GM19239 (cell line): ENCODE measurements around the gene COX6B2.

ENCODE experiments used
- DNase-seq: peaks from one replicate; pipeline ENCODE4 v3.0.0; 2011; ENCODE audit warnings: low spot score; ENCODE audit not compliant: insufficient read length
- FAIRE-seq: peaks from 2 replicates; lab custom pipeline; 2011; peaks lifted over from hg19 to GRCh38; lab: Jason Lieb, UNC

COX6B2 gene

GRCh38 chr19:55365964-55366363, 11.4 kb upstream of the COX6B2 start:
- DNase-seq (no peak), FAIRE-seq (no peak)

GRCh38 chr19:55365245-55365644, 10.7 kb upstream of the COX6B2 start:
- FAIRE-seq, result no peak
- DNase-seq, result no peak

- FAIRE-seq, result no peak
- DNase-seq, result no peak
Observed at GRCh38 chr19:55362990-55363716, 8.6 kb upstream of the COX6B2 start, which contains the start of gene GARIN5B. GARIN5B (minus strand) TSS chr19:55363260; CDS start chr19:55363066, 194 bp downstream.

- no peak for FAIRE-seq
- no peak for DNase-seq
Observed at GRCh38 chr19:55362174-55362989, 7.9 kb upstream of the COX6B2 start.

GRCh38 chr19:55360902-55361301, 6.4 kb upstream of the COX6B2 start:
- FAIRE-seq (no peak), DNase-seq (no peak)

- no peak for FAIRE-seq
- DNase-seq, result no peak
Observed at GRCh38 chr19:55358943-55359908, 4.7 kb upstream of the COX6B2 start.

- DNase-seq (no peak), FAIRE-seq (no peak)
Observed at GRCh38 chr19:55358493-55358892, 4.0 kb upstream of the COX6B2 start.

GRCh38 chr19:55355213-55355821, 798 bp upstream of the COX6B2 start:
- DNase-seq, result no peak
- no peak for FAIRE-seq

- peak; percentile 78 for DNase-seq
- FAIRE-seq, result no peak
Observed at GRCh38 chr19:55353803-55354697, 469 bp downstream of the COX6B2 start.

GRCh38 chr19:55353356-55353802, 1.1 kb downstream of the COX6B2 start:
- FAIRE-seq (no peak), DNase-seq (no peak)

GRCh38 chr19:55352549-55353145, 1.9 kb downstream of the COX6B2 start:
- no peak for FAIRE-seq
- DNase-seq, result no peak

- no peak for FAIRE-seq
- no peak for DNase-seq
Observed at GRCh38 chr19:55352040-55352439, 2.5 kb downstream of the COX6B2 start.

GRCh38 chr19:55350620-55351315, 3.8 kb downstream of the COX6B2 start:
- no peak for DNase-seq
- FAIRE-seq, result no peak

- no peak for FAIRE-seq
- no peak for DNase-seq
Observed at GRCh38 chr19:55348317-55349034, 6.0 kb downstream of the COX6B2 start.

- no peak for DNase-seq
- FAIRE-seq, result no peak
Observed at GRCh38 chr19:55347442-55348009, 7.0 kb downstream of the COX6B2 start.

GRCh38 chr19:55346725-55347441, 7.6 kb downstream of the COX6B2 start:
- FAIRE-seq, result no peak

More at GRCh38 chr19:55346725-55347441, 7.6 kb downstream of the COX6B2 start:
- DNase-seq, result no peak
